SK-N-MC (cell line): ENCODE results near the gene EPHA4.

Source experiments
- EZH2 ChIP-seq: fragments of 200-600 bp; sonication (generic); IDR thresholded peaks from one replicate; pipeline ENCODE4 v1.6.1; 2017; ENCODE audit warnings: antibody characterized with exemption
- FOXP2 ChIP-seq: optimal IDR thresholded peaks from 2 replicates; pipeline ENCODE3; 2011; ENCODE audit warnings: mild to moderate bottlenecking, moderate library complexity; ENCODE audit not compliant: insufficient read depth; ENCODE audit errors: extremely low read length, control extremely low read depth

GRCh38 chr2:221423210-221423804, 148.8 kb downstream of the EPHA4 start:
- TF ChIP-seq EZH2 (no peak), FOXP2 (no peak)
